Panc1 (cell line): ENCODE data around the gene CCNK. TPM values are rescaled to one million over a fixed set of nuclear protein-coding genes. Genes with fewer than 3 reads are reported as not detected.

Source experiments
- ATAC-seq: fragments of 200-7000 bp; cut with Tn5 transposase; 2 replicates; pipeline ENCODE4 v1.9.1; 2020; ENCODE audit warnings: mild to moderate bottlenecking, moderate library complexity
- BruUV-seq: library from RNA; stranded (reverse); fragments of 400-500 nt; replicated peaks from 2 replicates; lab custom pipeline; 2021; lab: Mats Ljungman, UMichigan
- CTCF ChIA-PET: fragments of 300-600 bp; sonication (Branson Sonifier 250); formaldehyde crosslinking; loops from one replicate; lab custom pipeline; 2022; ENCODE audit warnings: antibody characterized with exemption; lab: Charles Lee
- POLR2A ChIA-PET: fragments of 300-600 bp; sonication (Branson Sonifier 250); formaldehyde crosslinking; loops from one replicate; lab custom pipeline; 2022; ENCODE audit warnings: antibody characterized with exemption; lab: Charles Lee
- DNase-seq: peaks from one replicate; pipeline ENCODE4 v3.0.0-alpha.2; 2010; ENCODE audit warnings: low read depth, low spot score
- H3K27ac ChIP-seq: 2 replicates; pipeline ENCODE4 v1.5.1; 2011; ENCODE audit warnings: mild to moderate bottlenecking, low read length, inconsistent platforms
- H3K27me3 ChIP-seq: fragments of 200-500 bp; sonication (Bioruptor generic); 2 replicates; pipeline ENCODE4 v1.6.0; 2014; ENCODE audit warnings: low read length, inconsistent platforms; ENCODE audit not compliant: control insufficient read depth, insufficient read depth
- H3K36me3 ChIP-seq: fragments of 200-500 bp; sonication (Bioruptor generic); 2 replicates; pipeline ENCODE4 v1.5.1; 2014; ENCODE audit warnings: inconsistent platforms, mild to moderate bottlenecking, low read length, moderate library complexity; ENCODE audit not compliant: control insufficient read depth, insufficient read depth
- H3K4me1 ChIP-seq: 2 replicates; pipeline ENCODE4 v1.5.1; 2011; ENCODE audit warnings: inconsistent platforms, mild to moderate bottlenecking, low read length, moderate library complexity; ENCODE audit not compliant: control insufficient read depth, insufficient read depth
- H3K4me3 ChIP-seq, 2 experiments: 2 replicates each; pipeline ENCODE4 v1.5.1; 2011 to 2012; ENCODE audit warnings: low read depth in 2 of 2, low read length in 2 of 2, mild to moderate bottlenecking in 2 of 2, inconsistent platforms in 1 of 2, moderate library complexity in 1 of 2
- H3K9me3 ChIP-seq: fragments of 200-500 bp; sonication (Bioruptor generic); 2 replicates; pipeline ENCODE4 v1.5.1; 2014; ENCODE audit warnings: low read depth, mild to moderate bottlenecking, inconsistent platforms, low read length, moderate library complexity; ENCODE audit not compliant: control insufficient read depth, insufficient read depth
- CTCF ChIP-seq: fragments of 450-650 bp; IDR thresholded peaks from 2 replicates; pipeline ENCODE4 v1.5.1; 2017; ENCODE audit warnings: mild to moderate bottlenecking
- POLR2AphosphoS5 ChIP-seq: IDR thresholded peaks from 2 replicates; pipeline ENCODE4 v1.6.1; 2012; ENCODE audit warnings: mild to moderate bottlenecking, low read depth, low read length, moderate library complexity
- REST ChIP-seq, 2 experiments: IDR thresholded peaks; 2 replicates each; pipeline ENCODE4 v1.6.1; 2011 to 2012; ENCODE audit warnings: low read depth in 2 of 2, control low read depth in 1 of 2, low read length in 1 of 2, mild to moderate bottlenecking in 1 of 2, moderate library complexity in 1 of 2; ENCODE audit not compliant: insufficient read depth in 1 of 2
- SIN3A ChIP-seq: IDR thresholded peaks from 2 replicates; pipeline ENCODE4 v1.6.1; 2012; ENCODE audit warnings: low read depth, mild to moderate bottlenecking, low read length, moderate library complexity, borderline replicate concordance; ENCODE audit not compliant: insufficient read depth
- TCF7L2 ChIP-seq: IDR thresholded peaks from 2 replicates; pipeline ENCODE4 v1.6.1; 2011; ENCODE audit warnings: mild to moderate bottlenecking, low read depth, low read length, inconsistent platforms
- in situ Hi-C: cut with HindIII; loops from 2 replicates; pipeline ENCODE4 v1.10.0; 2016; ENCODE audit warnings: low sequenced_read_pairs, low pct_unique_long_range_greater_than_20kb
- intact Hi-C: fragments of 100-400 bp; cut with micrococcal nuclease; formaldehyde crosslinking; loops from one replicate; pipeline ENCODE4 v1.10.0; 2022; ENCODE audit not compliant: unreplicated experiment
- total RNA-seq: library from RNA; stranded (reverse); gene quantifications from one replicate; pipeline ENCODE4 v1.2.1, GENCODE V29; 2021; ENCODE audit not compliant: unreplicated experiment

Gene CCNK
- total RNA-seq, 1 experiment from 2014 or later, result 47.8 TPM

GRCh38 chr14:99531251-99532096 lies 50.3 kb downstream of the CCNK start:
- ChIA-PET CTCF (no interaction called here), POLR2A (interaction anchor here (0.6 kb wide), 1 partner anchor 81 kb away, joined by 3 read pairs; no protein-coding TSS in a partner anchor)
- in situ Hi-C loops (no loop called here), intact Hi-C loops (no loop called here)
- H3K9me3 ChIP-seq, result no peaks in the 10 kb centered on the region
- DNase-seq (no peak), ATAC-seq (no peak)
- H3K4me3 ChIP-seq, result no peak overlapping the region
- H3K27ac ChIP-seq, result no peak overlapping the region
- BruUV-seq, result no TSS peak
- TF ChIP-seq REST (IDR thresholded peaks at IDR 0.05; ENCODE audit: insufficient read depth in 1 of 2, low read depth in 2 of 2, low read length in 1 of 2) (no peak), POLR2AphosphoS5 (no peak), SIN3A (no peak), CTCF (no peak), TCF7L2 (no peak)
- H3K27me3 ChIP-seq, result no peaks in the 10 kb centered on the region
- H3K4me1 ChIP-seq, result peaks cover 48% of the 10 kb centered on the region
- no peaks in the 10 kb centered on the region for H3K36me3 ChIP-seq

GRCh38 chr14:99532310-99532709 lies 51.1 kb downstream of the CCNK start:
- no peak overlapping the region for H3K4me3 ChIP-seq
- POLR2A ChIA-PET, result no interaction called here
- TF ChIP-seq POLR2AphosphoS5 (no peak), TCF7L2 (no peak), CTCF (no peak), SIN3A (no peak), REST (IDR thresholded peaks at IDR 0.05; ENCODE audit: insufficient read depth in 1 of 2, low read depth in 2 of 2, low read length in 1 of 2) (no peak)
- no peaks in the 10 kb centered on the region for H3K9me3 ChIP-seq
- BruUV-seq, result no TSS peak
- H3K36me3 ChIP-seq, result no peaks in the 10 kb centered on the region
- intact Hi-C loops (no loop called here), in situ Hi-C loops (no loop called here)
- no peak overlapping the region for H3K27ac ChIP-seq
- peaks cover 48% of the 10 kb centered on the region for H3K4me1 ChIP-seq
- DNase-seq (no peak), ATAC-seq (no peak)
- CTCF ChIA-PET, result no interaction called here
- H3K27me3 ChIP-seq, result no peaks in the 10 kb centered on the region
